Naive B cell (primary cell): ENCODE measurements around the gene FHIT. TPM values are rescaled to one million over a fixed set of nuclear protein-coding genes. Genes with fewer than 3 reads are reported as not detected.
A peak's percentile ranks its signal among the peaks of the same experiment; 100 is the strongest.

Experiments
- ATAC-seq, 2 donors: fragments of 150-1000 bp; cut with Tn5 transposase; 2 replicates each; pipeline ENCODE4 v1.10.0; 2021; ENCODE audit warnings: low read depth in 2 of 2, mild to moderate bottlenecking in 2 of 2, moderate library complexity in 2 of 2
- DNase-seq: peaks from one replicate; pipeline ENCODE4 v3.0.0; 2022
- H3K27ac Mint-ChIP-seq, 6 donors: one replicate each; pipeline ENCODE4 v1.8.0; 2020 to 2022; ENCODE audit warnings: mild to moderate bottlenecking in 6 of 6, mixed read lengths in 6 of 6, moderate library complexity in 5 of 6, inconsistent platforms in 2 of 6
- H3K27me3 Mint-ChIP-seq, 3 donors: one replicate each; pipeline ENCODE4 v1.8.0; 2021 to 2022; ENCODE audit warnings: mixed read lengths in 3 of 3, mild to moderate bottlenecking in 1 of 3
- H3K36me3 Mint-ChIP-seq, 2 donors: one replicate each; pipeline ENCODE4 v1.8.0; 2020 to 2022; ENCODE audit warnings: mixed read lengths in 2 of 2, inconsistent platforms in 1 of 2, mild to moderate bottlenecking in 1 of 2
- H3K4me1 Mint-ChIP-seq, 3 donors: one replicate each; pipeline ENCODE4 v1.8.0; 2020 to 2022; ENCODE audit warnings: mixed read lengths in 3 of 3, inconsistent platforms in 1 of 3, mild to moderate bottlenecking in 1 of 3, moderate library complexity in 1 of 3
- H3K4me3 Mint-ChIP-seq, 8 donors: one replicate each; pipeline ENCODE4 v1.8.0; 2020 to 2022; ENCODE audit warnings: mild to moderate bottlenecking in 8 of 8, mixed read lengths in 8 of 8, moderate library complexity in 8 of 8, inconsistent platforms in 2 of 8
- H3K9me3 Mint-ChIP-seq, 7 donors: one replicate each; pipeline ENCODE4 v1.8.0; 2020 to 2022; ENCODE audit warnings: mixed read lengths in 7 of 7, mild to moderate bottlenecking in 5 of 7, inconsistent platforms in 2 of 7, moderate library complexity in 1 of 7
- polyA plus RNA-seq, 6 donors: library from polyadenylated mRNA; unstranded; fragments of 300-500 nt; fragmentation: Illumina TruSeq; gene quantifications; one replicate each; pipeline ENCODE4 v1.2.3, GENCODE V29; 2021; ENCODE audit warnings: low read depth in 6 of 6

Gene FHIT
- polyA plus RNA-seq, 6 donors from 2014 or later: 3.2 to 12.6 (median 7.1) TPM

DNA sequence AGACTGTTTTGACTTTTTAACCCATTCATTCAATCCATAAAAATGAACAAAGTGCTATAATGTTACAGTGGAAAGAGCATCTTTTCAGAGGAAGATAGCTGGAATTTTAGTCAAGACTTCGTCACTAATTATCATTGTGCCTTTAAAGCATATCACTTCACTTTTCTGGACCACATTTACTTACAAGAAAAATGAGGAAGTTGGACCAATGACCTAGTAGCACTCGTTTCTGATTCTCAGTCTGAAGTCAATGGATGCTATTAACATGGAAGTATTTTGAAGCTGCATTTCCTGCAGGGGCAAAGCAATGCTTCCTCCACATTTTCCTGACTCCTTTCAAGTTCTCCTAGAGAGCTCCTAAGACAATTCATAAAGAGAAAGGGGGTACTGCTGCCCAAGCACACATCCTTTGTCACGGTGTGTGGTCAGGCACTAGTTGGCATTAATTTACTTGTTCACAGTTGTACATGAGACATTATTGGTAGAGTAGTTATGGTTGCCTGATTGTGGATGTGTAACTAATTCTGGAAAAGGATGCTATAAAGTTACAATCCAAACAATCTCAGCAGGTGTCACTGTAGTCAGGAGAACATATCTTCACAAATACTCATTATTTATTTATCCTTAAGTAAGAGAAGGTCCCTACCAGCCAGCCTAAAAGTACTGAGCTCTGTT lies 1049.1 kb downstream of the FHIT start:
- Mint-ChIP-seq H3K27ac (no peak overlapping the region), H3K4me3 (no peak overlapping the region), H3K36me3 (no peaks in the 10 kb centered on the region), H3K4me1 (peaks cover 0 to 8% (median 2%) of the 10 kb centered on the region in 3 donors), H3K9me3 (peaks cover 0 to 5% (median 0%) of the 10 kb centered on the region in 7 donors), H3K27me3 (no peaks in the 10 kb centered on the region)
- peak in 1 of 2 donors; percentile 61 for ATAC-seq
- peak; percentile 7 for DNase-seq

DNA sequence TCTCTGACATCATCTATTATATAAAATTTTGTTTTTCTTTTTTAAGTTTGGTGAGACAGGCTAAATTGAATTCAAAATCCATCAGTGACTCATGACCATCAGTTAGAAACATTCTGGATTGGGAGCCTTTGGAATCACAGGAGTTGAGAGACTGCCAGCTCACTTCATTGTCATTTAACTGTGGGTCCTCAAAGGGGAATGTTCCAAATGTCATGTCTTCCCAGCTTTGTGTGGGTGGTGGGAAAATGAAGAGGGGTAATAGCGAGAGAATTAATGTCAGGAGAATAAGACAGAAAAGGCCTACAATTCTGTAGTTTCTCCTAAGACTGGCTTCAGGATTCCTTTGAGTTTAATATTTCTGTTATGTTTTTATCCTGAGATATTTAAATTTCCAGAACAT lies 1051.9 kb downstream of the FHIT start:
- Mint-ChIP-seq H3K27ac (no peak overlapping the region), H3K27me3 (no peaks in the 10 kb centered on the region), H3K9me3 (peaks cover 0 to 3% (median 0%) of the 10 kb centered on the region in 7 donors)

GRCh38 chr3:60198179-60198720 lies 1053.0 kb downstream of the FHIT start:
- no peak overlapping the region for H3K4me3 Mint-ChIP-seq
- ATAC-seq (no peak), DNase-seq (no peak)
- no peak overlapping the region for H3K27ac Mint-ChIP-seq
- no peaks in the 10 kb centered on the region for H3K27me3 Mint-ChIP-seq
- H3K36me3 Mint-ChIP-seq: no peaks in the 10 kb centered on the region
- peaks cover 0 to 8% (median 2%) of the 10 kb centered on the region in 3 donors for H3K4me1 Mint-ChIP-seq
- H3K9me3 Mint-ChIP-seq: peaks cover 0 to 3% (median 0%) of the 10 kb centered on the region in 7 donors

More for the DNA sequence above, 1051.9 kb downstream of the FHIT start:
- peaks cover 0 to 8% (median 2%) of the 10 kb centered on the region in 3 donors for H3K4me1 Mint-ChIP-seq
- H3K36me3 Mint-ChIP-seq: no peaks in the 10 kb centered on the region
- ATAC-seq (no peak), DNase-seq (no peak)
- no peak overlapping the region for H3K4me3 Mint-ChIP-seq

GRCh38 chr3:60192297-60193114 lies 1058.7 kb downstream of the FHIT start:
- Mint-ChIP-seq H3K9me3 (no peaks in the 10 kb centered on the region), H3K27me3 (no peaks in the 10 kb centered on the region), H3K27ac (peak overlapping the region in 1 of 6 donors; percentile 63), H3K4me3 (no peak overlapping the region), H3K36me3 (no peaks in the 10 kb centered on the region), H3K4me1 (peaks cover 0 to 5% (median 4%) of the 10 kb centered on the region in 3 donors)
- DNase-seq (no peak), ATAC-seq (no peak)

DNA sequence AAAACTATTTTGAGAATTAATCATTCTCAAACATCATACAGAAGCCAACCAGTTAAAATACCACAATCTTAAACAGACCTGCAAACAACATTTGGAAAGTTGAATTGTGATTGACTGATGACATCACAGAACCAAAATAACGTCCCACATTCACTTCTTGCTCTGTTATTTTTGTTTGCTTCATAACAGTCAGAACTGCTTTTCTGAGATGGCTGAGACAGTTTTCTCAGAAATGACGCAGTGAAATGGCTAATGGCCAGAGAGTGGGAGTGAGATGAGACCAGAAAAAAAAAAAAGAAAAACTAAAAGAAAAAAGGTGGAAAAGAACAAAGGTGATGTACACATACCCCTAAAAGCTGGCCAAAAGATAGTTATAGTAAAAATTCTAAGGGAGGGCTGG lies 1061.2 kb downstream of the FHIT start:
- Mint-ChIP-seq H3K36me3 (no peaks in the 10 kb centered on the region), H3K9me3 (no peaks in the 10 kb centered on the region), H3K4me3 (no peak overlapping the region), H3K27me3 (peaks cover 0 to 3% (median 0%) of the 10 kb centered on the region in 3 donors), H3K4me1 (peaks cover 0 to 5% (median 4%) of the 10 kb centered on the region in 3 donors), H3K27ac (no peak overlapping the region)
- ATAC-seq (no peak), DNase-seq (no peak)

DNA sequence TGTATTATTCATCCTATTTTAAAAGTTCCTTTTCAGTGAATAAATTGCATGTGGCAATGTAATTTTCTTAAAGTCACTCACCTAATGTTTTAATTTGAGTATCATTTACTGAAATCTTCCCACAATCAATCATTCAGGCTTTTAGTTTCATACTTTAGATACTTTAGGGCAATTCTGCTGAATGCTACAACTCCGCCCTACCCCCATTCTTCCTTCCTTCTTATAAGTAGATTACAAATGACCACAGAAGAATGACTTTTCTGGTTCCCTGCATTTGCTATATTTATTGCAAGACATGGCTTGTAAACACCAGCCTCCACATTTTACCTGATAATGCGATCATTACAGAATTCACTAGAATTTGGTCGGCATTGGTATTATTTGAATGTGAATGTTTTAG lies 1061.9 kb downstream of the FHIT start:
- ATAC-seq (no peak), DNase-seq (no peak)
- Mint-ChIP-seq H3K27me3 (peaks cover 0 to 3% (median 0%) of the 10 kb centered on the region in 3 donors), H3K4me1 (peaks cover 0 to 5% (median 4%) of the 10 kb centered on the region in 3 donors), H3K27ac (no peak overlapping the region), H3K36me3 (no peaks in the 10 kb centered on the region), H3K9me3 (no peaks in the 10 kb centered on the region), H3K4me3 (no peak overlapping the region)

- no peak overlapping the region for H3K4me3 Mint-ChIP-seq
- DNase-seq (no peak), ATAC-seq (no peak)
- H3K36me3 Mint-ChIP-seq: no peaks in the 10 kb centered on the region
- H3K27me3 Mint-ChIP-seq: peaks cover 0 to 3% (median 0%) of the 10 kb centered on the region in 3 donors
- no peaks in the 10 kb centered on the region for H3K9me3 Mint-ChIP-seq
- H3K4me1 Mint-ChIP-seq: peaks cover 0 to 5% (median 4%) of the 10 kb centered on the region in 3 donors
- no peak overlapping the region for H3K27ac Mint-ChIP-seq
Observed at GRCh38 chr3:60188803-60189202, 1062.4 kb downstream of the FHIT start.

GRCh38 chr3:60187343-60187742 lies 1063.9 kb downstream of the FHIT start:
- no peak for DNase-seq
- H3K4me1 Mint-ChIP-seq: peaks cover 0 to 5% (median 4%) of the 10 kb centered on the region in 3 donors
- ATAC-seq: no peak
- H3K27ac Mint-ChIP-seq: no peak overlapping the region
- H3K4me3 Mint-ChIP-seq: no peak overlapping the region
- H3K27me3 Mint-ChIP-seq: peaks cover 0 to 3% (median 0%) of the 10 kb centered on the region in 3 donors
- H3K9me3 Mint-ChIP-seq: no peaks in the 10 kb centered on the region
- H3K36me3 Mint-ChIP-seq: no peaks in the 10 kb centered on the region

DNA sequence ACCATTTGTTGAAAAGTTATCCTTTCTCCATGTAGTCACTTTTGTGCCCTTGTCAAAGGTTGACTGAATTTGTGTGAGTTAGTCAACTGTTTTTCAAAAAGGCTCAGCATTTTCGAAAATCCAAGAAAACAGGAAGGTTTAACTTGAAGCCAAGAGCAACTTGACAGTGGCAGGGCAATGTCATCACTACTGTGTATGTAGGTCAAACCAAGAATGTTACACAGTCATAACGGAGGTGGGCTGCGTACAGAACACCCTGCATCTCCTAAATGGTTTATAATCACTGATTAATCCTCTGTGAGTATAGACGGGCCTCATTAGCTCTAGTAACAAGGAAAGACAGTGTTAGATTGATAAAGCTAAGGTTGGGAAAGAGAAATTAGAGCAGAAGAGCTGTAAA lies 1064.9 kb downstream of the FHIT start:
- Mint-ChIP-seq H3K4me1 (peaks cover 0 to 5% (median 4%) of the 10 kb centered on the region in 3 donors), H3K4me3 (no peak overlapping the region), H3K27ac (no peak overlapping the region), H3K36me3 (no peaks in the 10 kb centered on the region), H3K9me3 (no peaks in the 10 kb centered on the region), H3K27me3 (peaks cover 0 to 3% (median 0%) of the 10 kb centered on the region in 3 donors)
- ATAC-seq (no peak), DNase-seq (no peak)

DNA sequence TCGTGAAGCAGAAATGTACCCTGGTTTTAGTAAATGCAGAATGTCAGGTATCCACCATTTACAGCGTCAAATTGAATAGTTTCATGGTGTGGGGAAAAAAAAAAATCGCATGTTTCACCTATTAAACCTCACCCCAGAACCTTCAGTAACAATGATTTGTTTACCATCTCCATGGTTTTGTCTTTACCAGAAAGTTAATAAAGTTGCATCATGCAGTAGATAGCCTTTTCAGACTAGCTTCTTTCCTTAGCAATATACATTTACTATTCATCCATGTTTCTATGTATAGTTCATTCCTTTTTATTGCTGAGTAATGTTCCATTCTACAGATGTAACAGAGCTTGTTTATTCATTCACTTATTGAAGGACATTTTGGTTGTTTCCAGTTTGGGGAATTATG lies 1066.1 kb downstream of the FHIT start:
- Mint-ChIP-seq H3K36me3 (no peaks in the 10 kb centered on the region), H3K27ac (no peak overlapping the region), H3K27me3 (peaks cover 0 to 3% (median 0%) of the 10 kb centered on the region in 3 donors), H3K4me3 (no peak overlapping the region), H3K4me1 (peaks cover 0 to 5% (median 4%) of the 10 kb centered on the region in 3 donors), H3K9me3 (no peaks in the 10 kb centered on the region)
- DNase-seq (no peak), ATAC-seq (no peak)

- DNase-seq: no peak
- Mint-ChIP-seq H3K4me1 (no peaks in the 10 kb centered on the region), H3K4me3 (no peak overlapping the region), H3K27ac (no peak overlapping the region), H3K27me3 (peaks cover 0 to 3% (median 0%) of the 10 kb centered on the region in 3 donors), H3K36me3 (no peaks in the 10 kb centered on the region), H3K9me3 (no peaks in the 10 kb centered on the region)
- no peak for ATAC-seq
Observed at GRCh38 chr3:60182697-60183096, 1068.6 kb downstream of the FHIT start.

DNA sequence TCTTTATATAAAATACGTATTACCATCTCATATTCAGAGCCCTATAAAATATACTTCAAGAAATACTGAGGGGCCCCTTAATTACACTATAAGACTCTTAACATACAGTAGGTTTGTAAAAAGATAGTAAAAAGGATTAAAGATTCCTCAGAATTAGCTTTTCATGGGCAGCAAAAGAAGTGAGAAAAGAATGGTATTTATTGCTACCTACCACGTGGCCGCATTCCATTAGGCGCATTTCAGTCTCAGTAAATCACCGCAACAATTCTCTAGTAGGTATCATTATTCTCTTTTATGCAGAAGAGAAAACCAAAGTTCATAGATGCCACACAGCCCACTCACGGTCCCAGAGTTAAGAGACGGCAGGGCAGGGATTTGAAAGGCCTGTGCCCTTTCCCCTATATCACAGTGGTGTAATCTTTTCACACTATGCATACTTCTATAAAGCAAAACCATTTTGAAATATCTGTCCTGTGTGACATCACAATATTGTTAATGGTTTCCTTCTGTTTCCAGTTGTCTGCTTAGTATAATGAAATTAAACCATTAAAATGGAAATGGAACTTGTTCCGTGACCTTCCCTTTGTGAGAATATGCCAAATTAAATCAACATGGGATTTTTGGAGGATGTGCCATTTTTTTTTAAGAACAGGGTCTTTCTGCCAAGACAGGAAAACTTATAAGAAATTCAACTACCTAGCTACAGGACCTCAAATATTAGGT lies 1072.2 kb downstream of the FHIT start:
- no peak for ATAC-seq
- no peaks in the 10 kb centered on the region for H3K4me1 Mint-ChIP-seq

GRCh38 chr3:60177726-60178125 lies 1073.5 kb downstream of the FHIT start:
- Mint-ChIP-seq H3K27me3 (no peaks in the 10 kb centered on the region), H3K36me3 (no peaks in the 10 kb centered on the region), H3K27ac (peak overlapping the region in 1 of 6 donors; percentile 17), H3K9me3 (no peaks in the 10 kb centered on the region), H3K4me3 (no peak overlapping the region), H3K4me1 (no peaks in the 10 kb centered on the region)
- no peak for ATAC-seq
- DNase-seq: no peak

More for the DNA sequence above, 1072.2 kb downstream of the FHIT start:
- Mint-ChIP-seq H3K4me3 (no peak overlapping the region), H3K36me3 (no peaks in the 10 kb centered on the region), H3K27ac (peak overlapping the region in 1 of 6 donors; percentile 49), H3K9me3 (no peaks in the 10 kb centered on the region), H3K27me3 (no peaks in the 10 kb centered on the region)
- DNase-seq: no peak
